Activated naive CD4-positive, alpha-beta T cell treated with anti-CD3 and anti-CD28 coated beads, Interleukin-2, amount 10 ng/mL, durations not matched to agents 7 days and 5 days (primary cell): ENCODE data around the gene INF2.

Experiments used
- CTCF ChIA-PET: fragments of 350-600 bp; sonication (Branson Sonifier 250); formaldehyde crosslinking; loops from one replicate; lab custom pipeline; 2021; ENCODE audit warnings: antibody characterized with exemption; lab: Charles Lee
- DNase-seq: peaks from one replicate; pipeline ENCODE4 v3.0.0-alpha.2; 2020
- H3K27ac Mint-ChIP-seq: one replicate; pipeline ENCODE4 v1.8.0; 2021; ENCODE audit warnings: mild to moderate bottlenecking, moderate library complexity, mixed read lengths
- H3K27me3 Mint-ChIP-seq: one replicate; pipeline ENCODE4 v1.8.0; 2021; ENCODE audit warnings: mild to moderate bottlenecking, mixed read lengths
- H3K36me3 Mint-ChIP-seq: one replicate; pipeline ENCODE4 v1.8.0; 2021; ENCODE audit warnings: mixed read lengths
- H3K4me1 Mint-ChIP-seq: one replicate; pipeline ENCODE4 v1.8.0; 2021; ENCODE audit warnings: mixed read lengths
- H3K4me3 Mint-ChIP-seq: one replicate; pipeline ENCODE4 v1.8.0; 2021; ENCODE audit warnings: mild to moderate bottlenecking, moderate library complexity, mixed read lengths
- H3K9me3 Mint-ChIP-seq: one replicate; pipeline ENCODE4 v1.8.0; 2021; ENCODE audit warnings: mixed read lengths

INF2 gene

GRCh38 chr14:104702673-104703072, 13.3 kb downstream of the INF2 start:
- no peak for DNase-seq
- no peak overlapping the region for H3K27ac Mint-ChIP-seq
- CTCF ChIA-PET, result interaction anchor here (0.7 kb wide), 1 partner anchor 17 kb away, joined by 3 read pairs; no protein-coding TSS in a partner anchor
- H3K4me3 Mint-ChIP-seq, result no peak overlapping the region
- H3K9me3 Mint-ChIP-seq, result no peaks in the 10 kb centered on the region
- H3K36me3 Mint-ChIP-seq, result peaks cover 15% of the 10 kb centered on the region
- peaks cover 7% of the 10 kb centered on the region for H3K4me1 Mint-ChIP-seq
- H3K27me3 Mint-ChIP-seq, result no peaks in the 10 kb centered on the region

GRCh38 chr14:104703269-104703668, 13.9 kb downstream of the INF2 start:
- H3K9me3 Mint-ChIP-seq, result no peaks in the 10 kb centered on the region
- CTCF ChIA-PET, result interaction anchor here (0.7 kb wide), 1 partner anchor 18 kb away, joined by 3 read pairs; no protein-coding TSS in a partner anchor
- no peak overlapping the region for H3K27ac Mint-ChIP-seq
- no peak overlapping the region for H3K4me3 Mint-ChIP-seq
- H3K27me3 Mint-ChIP-seq, result no peaks in the 10 kb centered on the region
- peaks cover 5% of the 10 kb centered on the region for H3K4me1 Mint-ChIP-seq
- H3K36me3 Mint-ChIP-seq, result peaks cover 15% of the 10 kb centered on the region
- DNase-seq, result no peak

GRCh38 chr14:104704252-104704651, 14.8 kb downstream of the INF2 start:
- CTCF ChIA-PET, result interaction anchor here (1.4 kb wide), 1 partner anchor 39 kb away, joined by 3 read pairs; no protein-coding TSS in a partner anchor
- Mint-ChIP-seq H3K27ac (no peak overlapping the region), H3K9me3 (no peaks in the 10 kb centered on the region), H3K4me1 (peaks cover 6% of the 10 kb centered on the region), H3K4me3 (no peak overlapping the region), H3K36me3 (peaks cover 17% of the 10 kb centered on the region), H3K27me3 (no peaks in the 10 kb centered on the region)
- DNase-seq, result no peak

- H3K36me3 Mint-ChIP-seq, result peaks cover 21% of the 10 kb centered on the region
- no peaks in the 10 kb centered on the region for H3K27me3 Mint-ChIP-seq
- no peak for DNase-seq
- H3K4me3 Mint-ChIP-seq, result no peak overlapping the region
- CTCF ChIA-PET, result interaction anchor here (1.4 kb wide), 2 partner anchors 16 to 40 kb away, joined by 3 to 4 read pairs; no protein-coding TSS in a partner anchor
- H3K9me3 Mint-ChIP-seq, result no peaks in the 10 kb centered on the region
- no peak overlapping the region for H3K27ac Mint-ChIP-seq
- H3K4me1 Mint-ChIP-seq, result peaks cover 6% of the 10 kb centered on the region
These were observed 16.1 kb downstream of the INF2 start for GRCh38 chr14:104705340-104706047.

GRCh38 chr14:104706733-104707607, 17.6 kb downstream of the INF2 start:
- peaks cover 23% of the 10 kb centered on the region for H3K36me3 Mint-ChIP-seq
- no peak overlapping the region for H3K4me3 Mint-ChIP-seq
- CTCF ChIA-PET, result interaction anchor here (1.3 to 1.4 kb wide), 2 partner anchors 15 to 42 kb away, joined by 4 to 5 read pairs; no protein-coding TSS in a partner anchor
- H3K4me1 Mint-ChIP-seq, result peaks cover 6% of the 10 kb centered on the region
- no peaks in the 10 kb centered on the region for H3K9me3 Mint-ChIP-seq
- no peaks in the 10 kb centered on the region for H3K27me3 Mint-ChIP-seq
- no peak overlapping the region for H3K27ac Mint-ChIP-seq
- DNase-seq, result no peak

GRCh38 chr14:104707608-104708595, 18.5 kb downstream of the INF2 start:
- Mint-ChIP-seq H3K4me3 (no peak overlapping the region), H3K36me3 (peaks cover 23% of the 10 kb centered on the region), H3K9me3 (no peaks in the 10 kb centered on the region), H3K4me1 (peaks cover 6% of the 10 kb centered on the region), H3K27me3 (no peaks in the 10 kb centered on the region), H3K27ac (no peak overlapping the region)
- DNase-seq, result no peak
- CTCF ChIA-PET, result interaction anchor here (1.0 to 1.5 kb wide), 4 partner anchors 30 to 42 kb away, joined by 4 to 8 read pairs (median 6); no protein-coding TSS in a partner anchor

- CTCF ChIA-PET, result interaction anchor here (1.0 to 1.8 kb wide), 7 partner anchors 25 to 167 kb away, joined by 3 to 8 read pairs (median 5); no protein-coding TSS in a partner anchor
These were observed 19.3 kb downstream of the INF2 start for GRCh38 chr14:104708606-104709268.

GRCh38 chr14:104709387-104710039, 20.1 kb downstream of the INF2 start:
- no peak for DNase-seq
- H3K4me1 Mint-ChIP-seq, result peaks cover 6% of the 10 kb centered on the region
- H3K9me3 Mint-ChIP-seq, result no peaks in the 10 kb centered on the region
- H3K4me3 Mint-ChIP-seq, result no peak overlapping the region
- CTCF ChIA-PET, result interaction anchor here (1.0 to 1.8 kb wide), 7 partner anchors 25 to 167 kb away, joined by 3 to 8 read pairs (median 5); no protein-coding TSS in a partner anchor
- no peak overlapping the region for H3K27ac Mint-ChIP-seq
- peaks cover 18% of the 10 kb centered on the region for H3K36me3 Mint-ChIP-seq
- no peaks in the 10 kb centered on the region for H3K27me3 Mint-ChIP-seq

More at GRCh38 chr14:104708606-104709268, 19.3 kb downstream of the INF2 start:
- H3K4me1 Mint-ChIP-seq, result peaks cover 6% of the 10 kb centered on the region
- H3K4me3 Mint-ChIP-seq, result no peak overlapping the region
- DNase-seq, result peak; percentile 82
- no peaks in the 10 kb centered on the region for H3K9me3 Mint-ChIP-seq
- H3K36me3 Mint-ChIP-seq, result peaks cover 20% of the 10 kb centered on the region
- H3K27ac Mint-ChIP-seq, result peak overlapping the region; percentile 65
- H3K27me3 Mint-ChIP-seq, result no peaks in the 10 kb centered on the region

- Mint-ChIP-seq H3K27me3 (no peaks in the 10 kb centered on the region), H3K27ac (no peak overlapping the region), H3K4me1 (peaks cover 6% of the 10 kb centered on the region), H3K36me3 (peaks cover 16% of the 10 kb centered on the region), H3K9me3 (no peaks in the 10 kb centered on the region), H3K4me3 (no peak overlapping the region)
- CTCF ChIA-PET, result interaction anchor here (1.3 to 1.8 kb wide), 5 partner anchors 12 to 58 kb away, joined by 3 to 8 read pairs (median 5); no protein-coding TSS in a partner anchor
- no peak for DNase-seq
These were observed 20.8 kb downstream of the INF2 start for GRCh38 chr14:104710071-104710735.

- no peak for DNase-seq
- H3K27ac Mint-ChIP-seq, result no peak overlapping the region
- H3K27me3 Mint-ChIP-seq, result no peaks in the 10 kb centered on the region
- no peaks in the 10 kb centered on the region for H3K9me3 Mint-ChIP-seq
- no peak overlapping the region for H3K4me3 Mint-ChIP-seq
- CTCF ChIA-PET, result interaction anchor here (0.7 kb wide), 1 partner anchor 19 kb away, joined by 3 read pairs; no protein-coding TSS in a partner anchor
- peaks cover 4% of the 10 kb centered on the region for H3K4me1 Mint-ChIP-seq
- H3K36me3 Mint-ChIP-seq, result peaks cover 24% of the 10 kb centered on the region
These were observed 23.7 kb downstream of the INF2 start for GRCh38 chr14:104712881-104713734.

GRCh38 chr14:104714066-104714465, 24.6 kb downstream of the INF2 start:
- Mint-ChIP-seq H3K4me1 (no peaks in the 10 kb centered on the region), H3K9me3 (no peaks in the 10 kb centered on the region)
- CTCF ChIA-PET, result no interaction called here

More at GRCh38 chr14:104714066-104714465, 24.6 kb downstream of the INF2 start:
- Mint-ChIP-seq H3K27ac (no peak overlapping the region), H3K27me3 (no peaks in the 10 kb centered on the region), H3K36me3 (peaks cover 22% of the 10 kb centered on the region), H3K4me3 (no peak overlapping the region)
- DNase-seq, result no peak
